ENCODE results near the gene PCGF2.

The PCGF2 gene

DNA sequence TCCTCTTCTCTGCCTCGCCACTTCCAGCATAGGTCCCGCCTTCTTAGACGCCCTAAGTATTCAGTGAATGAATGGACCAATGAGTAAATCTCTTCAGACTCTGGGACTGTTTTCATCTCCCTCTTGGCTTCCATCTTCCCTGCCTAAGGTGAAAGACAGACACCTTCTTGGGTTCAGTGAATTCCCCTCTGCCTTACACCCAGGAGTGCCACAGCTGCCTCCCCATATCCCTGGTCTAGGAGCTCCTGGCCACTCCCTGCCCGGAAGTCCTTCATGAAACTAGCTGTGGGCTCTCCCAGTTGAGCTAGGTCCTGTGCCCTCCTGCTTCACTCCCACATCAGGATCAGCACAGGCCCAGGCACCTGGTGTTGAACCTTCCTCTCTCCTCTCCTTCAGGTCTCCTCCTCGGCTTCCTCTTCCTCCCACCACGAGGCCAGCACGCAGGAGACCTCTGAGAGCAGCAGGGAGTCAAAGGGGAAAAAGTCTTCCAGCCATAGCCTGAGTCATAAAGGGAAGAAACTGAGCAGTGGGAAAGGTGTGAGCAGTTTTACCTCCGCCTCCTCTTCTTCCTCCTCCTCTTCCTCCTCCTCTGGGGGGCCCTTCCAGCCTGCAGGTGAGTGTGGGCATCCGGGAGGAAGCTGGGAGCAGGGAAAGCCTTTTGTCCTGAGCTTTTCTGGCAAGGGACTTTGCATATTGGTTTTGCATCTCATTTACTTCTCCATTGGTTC is 32.8 kb downstream of the PCGF2 start:
- H3K4me3 ChIP-seq (ENCODE audit: low read depth, low read length): no peak overlapping the region
- TF ChIP-seq, protein P1, sequence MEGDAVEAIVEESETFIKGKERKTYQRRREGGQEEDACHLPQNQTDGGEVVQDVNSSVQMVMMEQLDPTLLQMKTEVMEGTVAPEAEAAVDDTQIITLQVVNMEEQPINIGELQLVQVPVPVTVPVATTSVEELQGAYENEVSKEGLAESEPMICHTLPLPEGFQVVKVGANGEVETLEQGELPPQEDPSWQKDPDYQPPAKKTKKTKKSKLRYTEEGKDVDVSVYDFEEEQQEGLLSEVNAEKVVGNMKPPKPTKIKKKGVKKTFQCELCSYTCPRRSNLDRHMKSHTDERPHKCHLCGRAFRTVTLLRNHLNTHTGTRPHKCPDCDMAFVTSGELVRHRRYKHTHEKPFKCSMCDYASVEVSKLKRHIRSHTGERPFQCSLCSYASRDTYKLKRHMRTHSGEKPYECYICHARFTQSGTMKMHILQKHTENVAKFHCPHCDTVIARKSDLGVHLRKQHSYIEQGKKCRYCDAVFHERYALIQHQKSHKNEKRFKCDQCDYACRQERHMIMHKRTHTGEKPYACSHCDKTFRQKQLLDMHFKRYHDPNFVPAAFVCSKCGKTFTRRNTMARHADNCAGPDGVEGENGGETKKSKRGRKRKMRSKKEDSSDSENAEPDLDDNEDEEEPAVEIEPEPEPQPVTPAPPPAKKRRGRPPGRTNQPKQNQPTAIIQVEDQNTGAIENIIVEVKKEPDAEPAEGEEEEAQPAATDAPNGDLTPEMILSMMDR (IDR thresholded peaks at IDR 0.05; ENCODE audit: low read depth, low read length): no peak

DNA sequence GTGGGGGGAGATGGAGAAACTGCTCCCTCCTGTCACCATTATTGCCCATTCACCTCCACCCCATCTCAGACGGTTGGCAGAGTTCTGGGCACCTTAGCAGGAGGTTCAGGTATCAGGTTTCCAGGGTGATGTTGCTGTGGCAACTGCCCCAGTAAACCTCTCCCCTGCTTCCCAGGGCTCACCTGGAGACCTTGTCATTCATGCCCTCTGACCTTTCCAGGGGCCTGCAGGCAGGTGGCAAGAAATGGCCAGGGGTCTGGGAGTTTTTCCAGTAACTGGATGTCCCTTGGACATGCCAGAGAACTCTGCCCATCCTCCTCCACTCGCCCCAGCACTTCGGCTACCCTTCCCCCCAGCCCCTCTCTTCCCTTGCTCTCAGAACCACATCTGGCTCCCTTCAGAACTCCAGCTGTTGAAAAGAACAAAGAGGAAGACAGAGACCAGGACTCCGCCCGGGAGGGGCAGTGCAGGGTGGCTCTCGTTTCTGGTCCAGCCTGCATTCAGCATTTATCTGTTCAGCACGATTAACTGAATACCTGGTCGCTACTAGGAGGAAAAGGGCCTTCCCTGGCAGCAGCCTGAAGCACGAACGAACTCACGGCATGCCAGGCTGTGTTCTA is 34.6 kb downstream of the PCGF2 start:
- TF ChIP-seq, protein P1 (IDR thresholded peaks at IDR 0.05; ENCODE audit: low read depth, low read length): no peak
- no peak overlapping the region for H3K4me3 ChIP-seq (ENCODE audit: low read depth, low read length)

DNA sequence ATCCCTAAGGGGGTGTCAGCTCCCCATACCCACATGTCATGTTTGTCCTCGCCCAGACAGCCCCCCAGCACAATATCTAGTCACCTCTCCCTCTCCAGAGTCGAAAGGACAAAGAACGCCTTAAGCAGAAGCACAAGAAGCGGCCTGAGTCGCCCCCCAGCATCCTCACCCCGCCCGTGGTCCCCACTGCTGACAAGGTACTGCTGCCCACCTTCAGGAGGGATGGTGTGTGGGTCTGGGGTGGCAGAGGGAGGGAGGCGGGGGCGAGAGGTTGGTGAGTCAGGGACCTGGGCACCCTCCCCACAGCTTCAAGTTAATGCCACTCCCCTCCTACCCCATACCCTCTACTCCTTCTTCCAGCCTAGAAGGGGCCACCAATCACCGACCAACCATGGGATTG is 35.5 kb downstream of the PCGF2 start:
- TF ChIP-seq, protein P1 (IDR thresholded peaks at IDR 0.05; ENCODE audit: low read depth, low read length): no peak
- no peak overlapping the region for H3K4me3 ChIP-seq (ENCODE audit: low read depth, low read length)

DNA sequence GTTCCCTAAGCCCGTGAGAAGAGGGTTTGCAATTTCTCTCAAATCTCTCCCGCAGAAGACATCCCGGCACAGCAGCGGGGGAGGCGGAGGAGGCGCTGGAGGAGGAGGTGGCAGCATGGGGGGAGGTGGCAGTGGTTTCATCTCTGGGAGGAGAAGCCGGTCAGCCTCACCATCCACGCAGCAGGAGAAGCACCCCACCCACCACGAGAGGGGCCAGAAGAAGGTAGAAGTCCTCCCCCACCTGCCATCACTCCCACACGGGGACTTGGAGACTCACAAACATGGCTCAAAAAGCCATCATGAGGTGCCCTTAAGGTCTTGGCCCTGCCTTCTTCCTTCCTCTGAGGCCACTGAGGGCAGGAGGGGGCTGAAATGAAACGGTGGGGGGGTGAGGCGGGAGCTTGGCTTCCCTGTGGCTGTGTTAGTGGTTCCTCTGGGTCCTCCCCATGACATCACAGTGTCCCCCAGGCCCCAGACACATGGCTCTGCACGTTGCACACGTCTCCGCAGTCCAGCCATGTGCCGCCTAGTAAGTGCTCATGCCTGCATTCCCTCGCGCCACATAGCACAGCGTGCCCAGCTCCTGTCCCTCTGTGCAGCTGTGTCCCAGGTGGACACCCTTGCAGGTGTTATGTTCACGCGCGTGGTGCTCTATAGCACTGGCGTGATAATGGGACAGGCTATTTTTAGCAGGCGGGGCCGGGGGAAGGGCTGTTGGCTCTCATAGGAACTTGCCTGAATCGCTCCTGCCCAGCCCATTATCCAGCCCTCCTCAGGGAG is 36.2 kb downstream of the PCGF2 start:
- no peak overlapping the region for H3K4me3 ChIP-seq (ENCODE audit: low read depth, low read length)
- TF ChIP-seq, protein P1 (IDR thresholded peaks at IDR 0.05; ENCODE audit: low read depth, low read length): no peak

DNA sequence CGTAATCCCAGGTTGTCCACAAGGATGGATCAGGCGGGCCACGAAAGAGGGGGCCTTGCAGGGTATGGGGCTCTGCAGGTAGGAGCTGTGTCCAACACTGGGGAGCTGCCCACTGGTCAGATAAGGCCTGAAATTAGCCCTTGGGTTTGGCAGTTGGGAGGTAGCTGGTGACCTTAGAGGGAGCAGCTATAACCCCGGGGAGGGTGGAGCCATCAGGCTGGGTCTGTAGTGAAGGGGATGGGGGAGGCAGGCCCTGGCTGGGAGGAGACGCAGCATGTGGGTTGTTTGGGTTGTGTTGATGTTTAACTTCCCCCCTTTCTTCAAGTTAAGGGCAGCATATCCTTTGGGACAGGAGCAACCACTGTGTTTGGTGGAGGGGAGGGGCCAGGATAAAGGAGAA is 37.2 kb downstream of the PCGF2 start:
- no peak overlapping the region for H3K4me3 ChIP-seq (ENCODE audit: low read depth, low read length)
- TF ChIP-seq, protein P1 (IDR thresholded peaks at IDR 0.05; ENCODE audit: low read depth, low read length): no peak

DNA sequence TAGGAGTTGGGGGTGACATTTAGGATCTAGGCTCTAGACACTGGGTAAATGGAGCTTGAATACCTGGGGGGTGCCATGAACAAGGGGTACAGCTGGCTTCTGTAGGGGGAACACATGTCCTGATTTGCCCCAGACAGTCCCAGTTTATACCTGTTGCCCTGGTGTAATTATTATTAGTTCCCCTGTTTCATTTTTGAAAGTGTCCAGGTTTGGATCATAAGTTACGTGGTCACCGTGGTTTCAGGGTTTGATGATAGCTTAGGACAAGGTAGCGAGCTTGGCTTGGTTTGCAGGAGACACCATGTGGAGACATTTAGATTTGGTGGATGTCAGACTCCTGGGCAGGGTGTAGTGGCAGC is 37.6 kb downstream of the PCGF2 start:
- no peak overlapping the region for H3K4me3 ChIP-seq (ENCODE audit: low read depth, low read length)
- TF ChIP-seq, protein P1 (IDR thresholded peaks at IDR 0.05; ENCODE audit: low read depth, low read length): no peak
